AG08395 (cell line): ENCODE measurements around the gene ZCWPW1.
A peak's percentile ranks its signal among the peaks of the same experiment; 100 is the strongest.

ENCODE experiments used
- DNase-seq: peaks from one replicate; pipeline ENCODE4 v3.0.0; 2012; ENCODE audit warnings: mixed read lengths, low spot score

ZCWPW1 gene, protein sequence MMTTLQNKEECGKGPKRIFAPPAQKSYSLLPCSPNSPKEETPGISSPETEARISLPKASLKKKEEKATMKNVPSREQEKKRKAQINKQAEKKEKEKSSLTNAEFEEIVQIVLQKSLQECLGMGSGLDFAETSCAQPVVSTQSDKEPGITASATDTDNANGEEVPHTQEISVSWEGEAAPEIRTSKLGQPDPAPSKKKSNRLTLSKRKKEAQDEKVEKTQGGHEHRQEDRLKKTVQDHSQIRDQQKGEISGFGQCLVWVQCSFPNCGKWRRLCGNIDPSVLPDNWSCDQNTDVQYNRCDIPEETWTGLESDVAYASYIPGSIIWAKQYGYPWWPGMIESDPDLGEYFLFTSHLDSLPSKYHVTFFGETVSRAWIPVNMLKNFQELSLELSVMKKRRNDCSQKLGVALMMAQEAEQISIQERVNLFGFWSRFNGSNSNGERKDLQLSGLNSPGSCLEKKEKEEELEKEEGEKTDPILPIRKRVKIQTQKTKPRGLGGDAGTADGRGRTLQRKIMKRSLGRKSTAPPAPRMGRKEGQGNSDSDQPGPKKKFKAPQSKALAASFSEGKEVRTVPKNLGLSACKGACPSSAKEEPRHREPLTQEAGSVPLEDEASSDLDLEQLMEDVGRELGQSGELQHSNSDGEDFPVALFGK

DNA sequence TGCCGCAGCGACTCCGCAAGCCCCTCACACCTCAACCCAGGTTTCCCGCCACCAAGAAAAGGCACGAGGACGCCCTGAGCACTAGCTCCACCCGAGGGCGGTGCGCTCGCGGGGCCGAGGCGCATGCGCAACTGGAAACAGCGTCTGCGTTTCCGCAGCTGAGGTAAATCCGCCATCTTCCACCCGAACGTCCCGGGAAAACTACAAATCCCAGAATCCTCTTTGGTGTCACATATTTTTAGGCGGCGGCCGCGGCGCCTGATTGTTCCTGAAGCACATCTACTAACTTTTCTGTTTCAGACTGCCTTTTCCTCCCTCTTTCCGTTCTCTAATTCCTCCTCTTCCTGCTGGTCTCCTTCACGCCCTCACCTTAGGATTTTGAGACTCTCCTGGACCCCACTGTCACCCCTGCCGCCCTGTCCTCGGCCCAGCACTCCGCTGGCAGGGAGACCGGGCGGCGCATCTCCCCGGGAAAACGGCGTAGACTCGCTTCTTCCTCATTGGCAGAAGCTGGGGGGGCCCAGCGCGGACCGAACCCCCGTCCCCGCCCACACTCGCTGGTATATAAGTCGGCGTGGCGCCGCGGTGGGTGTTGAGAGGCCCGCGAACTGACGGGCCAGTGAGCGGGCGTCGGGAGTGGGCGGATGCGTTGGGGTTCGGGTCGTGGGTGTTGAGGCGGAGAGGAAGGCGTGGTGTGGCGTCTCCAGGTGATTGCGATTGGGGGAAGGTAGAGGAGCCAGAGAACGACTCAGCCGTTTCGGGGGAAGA is at the start of gene ZCWPW1:
ZCWPW1 (minus strand) TSS at position 505 of the 768 bp plus-strand sequence. CDS start 8,054 bp downstream, outside the sequence.
- peak; percentile 93 for DNase-seq

DNA sequence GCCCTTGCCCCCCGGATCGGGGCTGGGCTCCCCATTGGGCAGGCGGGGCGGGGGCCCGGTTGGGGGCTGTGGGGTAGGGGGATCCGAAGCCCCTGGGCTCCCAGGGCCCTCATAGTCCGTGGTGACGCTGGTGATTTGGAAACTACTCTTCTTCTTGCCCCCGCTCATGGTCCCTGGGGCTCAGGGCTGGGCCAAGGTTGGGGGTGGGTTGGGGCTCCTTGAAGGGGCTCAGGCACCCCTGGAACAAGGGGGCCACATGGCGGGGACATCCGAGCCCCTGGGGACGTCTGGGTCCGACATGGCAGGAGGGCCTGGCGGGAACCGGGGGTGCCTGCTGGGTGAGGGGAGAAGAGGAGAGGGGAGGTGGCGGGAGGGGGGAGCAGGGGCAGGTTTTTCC is 49.4 kb upstream of the ZCWPW1 start:
- no peak for DNase-seq

DNA sequence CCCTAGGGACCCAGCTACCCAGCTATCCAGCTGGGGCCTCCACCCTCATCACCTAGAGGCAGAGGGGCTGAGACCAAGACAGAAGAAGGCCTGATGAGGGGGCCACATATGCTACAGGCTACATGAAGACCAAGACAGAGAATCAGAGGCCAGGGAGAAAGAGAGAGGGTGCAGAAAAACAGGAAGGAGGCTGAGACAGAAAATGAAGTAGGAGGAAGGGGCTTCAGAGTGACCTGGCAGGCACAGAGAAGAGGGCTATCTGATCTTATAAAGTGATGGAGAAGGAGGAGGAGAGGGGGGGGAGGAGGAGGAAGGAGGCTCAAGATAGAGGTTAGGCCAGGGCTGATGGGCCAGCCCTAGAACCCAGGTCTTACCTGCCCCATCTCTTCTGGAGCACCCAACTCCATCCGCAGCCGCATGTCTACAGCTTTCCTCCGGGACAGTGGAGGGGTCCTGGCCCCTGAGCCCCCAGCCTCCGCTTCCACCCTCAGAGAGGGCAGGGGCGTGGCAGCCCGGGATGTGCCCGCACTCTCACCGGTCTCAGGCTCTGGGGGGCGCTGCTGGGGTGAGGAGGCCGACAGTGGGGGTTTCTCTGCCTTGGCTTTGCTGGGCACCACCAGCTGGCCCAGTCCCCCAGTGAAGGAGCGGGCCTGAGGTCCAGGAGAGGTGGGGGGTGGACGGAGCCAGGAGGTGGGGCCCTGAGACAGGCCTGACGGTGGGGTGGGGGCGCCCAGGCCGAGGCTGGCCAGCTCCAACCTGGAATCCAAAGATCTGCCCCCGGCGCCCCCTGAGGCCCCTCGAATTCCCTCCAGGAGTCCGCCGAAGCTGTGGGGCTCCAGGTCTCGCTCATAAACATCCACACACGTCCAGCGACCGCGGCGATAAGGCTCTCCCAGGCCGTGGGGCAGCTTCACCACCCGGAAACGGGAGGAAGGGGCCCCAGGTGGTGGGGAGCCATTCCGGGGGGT is 48.7 kb upstream of the ZCWPW1 start:
- no peak for DNase-seq

DNA sequence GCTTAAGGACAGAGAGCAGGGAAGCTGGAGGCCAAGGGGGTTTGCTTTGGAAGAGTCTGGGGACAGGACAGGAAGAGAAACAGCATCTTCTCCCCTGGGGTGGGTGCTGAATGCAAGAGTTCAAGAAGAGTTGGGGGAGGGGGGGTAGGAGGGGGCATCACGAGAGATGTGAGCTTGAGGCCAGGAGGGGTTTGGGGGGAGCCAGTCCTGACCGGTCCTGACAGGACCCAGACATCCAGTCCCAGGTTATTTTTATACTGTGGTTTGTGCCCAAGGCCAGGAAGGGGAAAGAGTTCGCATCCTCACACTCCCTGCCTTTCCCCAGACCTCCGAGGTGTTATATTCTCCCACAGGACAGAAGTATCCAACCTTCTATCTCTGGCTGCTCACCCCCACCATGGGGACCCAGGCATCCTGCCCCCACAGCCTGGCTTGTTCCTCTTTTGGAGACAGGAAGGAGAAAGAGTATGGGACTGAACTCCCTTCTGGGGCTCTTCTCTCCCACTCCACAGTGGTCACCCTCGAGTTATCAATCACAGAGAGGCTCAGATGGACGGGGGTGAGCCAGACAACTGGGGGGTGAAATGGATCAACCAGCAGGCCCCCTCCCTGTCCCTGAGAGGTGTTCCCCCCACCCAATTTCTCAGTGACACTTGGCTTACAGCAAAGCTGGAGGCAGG is 47.7 kb upstream of the ZCWPW1 start:
- DNase-seq: no peak

DNA sequence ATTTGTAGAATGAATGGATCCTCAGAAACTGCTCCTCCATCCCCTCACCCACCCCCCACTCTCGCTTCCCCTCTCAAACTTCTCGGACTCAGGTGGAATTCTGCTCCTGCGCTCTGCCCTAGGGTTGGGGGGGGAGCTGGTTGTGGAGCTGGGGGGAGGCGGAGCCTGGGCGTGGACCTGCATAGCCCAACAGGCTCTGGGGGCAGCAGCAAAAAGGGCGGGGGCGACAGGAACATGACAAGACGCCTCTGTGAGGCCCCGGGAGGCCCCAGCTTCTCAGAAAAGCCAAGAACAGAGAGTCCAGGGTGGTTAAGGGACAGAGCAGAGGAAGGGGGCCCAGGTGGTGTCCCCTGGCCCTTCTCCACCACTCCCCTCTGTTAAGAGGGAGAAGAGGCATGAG is 47.0 kb upstream of the ZCWPW1 start:
- no peak for DNase-seq

DNA sequence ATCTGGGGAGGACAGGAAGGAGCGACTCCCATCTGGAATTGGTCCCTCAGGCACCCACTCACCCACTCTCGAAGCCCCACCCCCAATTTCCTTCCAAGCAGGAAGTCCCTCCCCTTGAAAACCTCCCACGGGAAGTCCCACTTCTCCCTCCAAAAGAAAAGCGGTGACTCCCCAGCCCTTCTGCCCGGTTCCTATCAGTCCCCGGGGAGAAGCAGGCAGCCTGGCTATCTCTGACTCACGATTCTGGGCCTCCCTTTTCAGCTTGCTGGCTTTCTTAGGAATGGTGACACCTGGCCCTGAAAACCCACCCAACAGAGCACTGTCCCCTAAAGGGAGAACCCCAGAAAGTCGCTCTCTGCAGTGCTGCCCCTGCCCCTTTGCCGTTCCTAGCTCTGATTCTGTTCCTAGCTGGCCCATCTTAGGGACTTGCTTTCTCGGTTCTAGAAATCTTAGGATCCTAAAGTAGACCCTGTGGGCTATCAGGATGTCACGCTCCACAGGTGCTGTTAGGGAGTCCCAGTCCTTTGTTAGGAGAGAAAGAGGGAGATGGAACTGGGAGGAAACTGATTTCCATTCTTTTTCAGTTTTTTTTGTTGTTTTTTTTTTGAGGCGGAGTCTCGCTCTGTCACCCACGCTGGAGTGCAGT is 44.5 kb upstream of the ZCWPW1 start:
- peak; percentile 40 for DNase-seq

DNA sequence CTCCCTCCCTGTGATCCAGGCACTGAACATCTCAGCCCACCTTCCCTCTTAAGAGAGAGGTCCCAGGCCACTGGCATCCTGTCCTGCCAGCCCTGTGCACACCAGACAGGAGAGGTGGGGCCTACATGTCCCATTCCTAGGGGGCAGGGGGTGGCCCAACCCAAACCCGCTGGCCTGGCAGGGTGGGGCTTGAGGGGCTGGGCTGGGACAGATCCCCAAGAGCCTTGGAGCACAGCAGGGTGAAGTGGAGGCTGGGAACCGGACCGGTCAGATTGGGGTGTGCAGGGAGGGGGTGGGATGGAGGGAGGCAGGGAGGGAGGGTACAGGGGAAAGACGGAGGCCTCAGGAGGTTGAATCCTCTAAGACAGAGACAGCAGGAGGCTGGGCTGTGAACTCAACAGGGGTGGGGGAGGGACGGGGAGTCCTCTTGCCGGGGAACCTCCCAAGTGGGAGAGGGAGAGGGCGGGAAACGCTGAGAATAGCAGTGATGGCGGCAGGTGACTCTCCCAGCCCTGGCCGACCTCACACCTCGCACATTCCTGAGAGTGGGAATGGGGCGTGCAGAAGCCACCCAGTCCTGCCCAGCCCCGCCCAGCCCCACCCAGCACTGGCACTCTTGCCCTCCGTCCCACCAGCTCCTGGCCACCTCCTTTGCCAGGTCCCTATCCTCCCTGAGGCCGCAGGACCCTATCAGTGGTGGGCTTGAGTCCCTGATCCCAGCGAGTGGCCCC is 43.8 kb upstream of the ZCWPW1 start:
- no peak for DNase-seq

DNA sequence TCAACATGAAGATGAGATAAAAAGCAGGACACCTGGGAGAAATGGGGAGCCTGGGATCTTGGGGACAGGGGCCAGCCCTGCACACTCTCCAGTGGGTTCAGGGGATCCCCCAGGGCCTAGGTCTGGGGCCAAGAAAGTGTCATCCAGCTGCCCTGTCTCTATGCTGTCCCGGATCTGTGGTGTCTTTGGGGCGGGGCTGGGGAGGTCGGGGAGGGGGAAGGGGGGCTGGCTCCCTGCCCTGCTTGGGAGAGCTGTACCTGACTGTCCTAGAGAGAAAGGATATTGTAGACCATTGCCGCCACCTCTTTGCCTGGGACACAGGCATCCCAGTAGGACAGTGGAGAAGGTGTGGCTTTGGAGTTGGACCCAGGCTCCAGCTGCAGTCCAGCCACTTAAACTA is 42.5 kb upstream of the ZCWPW1 start:
- DNase-seq: no peak

DNA sequence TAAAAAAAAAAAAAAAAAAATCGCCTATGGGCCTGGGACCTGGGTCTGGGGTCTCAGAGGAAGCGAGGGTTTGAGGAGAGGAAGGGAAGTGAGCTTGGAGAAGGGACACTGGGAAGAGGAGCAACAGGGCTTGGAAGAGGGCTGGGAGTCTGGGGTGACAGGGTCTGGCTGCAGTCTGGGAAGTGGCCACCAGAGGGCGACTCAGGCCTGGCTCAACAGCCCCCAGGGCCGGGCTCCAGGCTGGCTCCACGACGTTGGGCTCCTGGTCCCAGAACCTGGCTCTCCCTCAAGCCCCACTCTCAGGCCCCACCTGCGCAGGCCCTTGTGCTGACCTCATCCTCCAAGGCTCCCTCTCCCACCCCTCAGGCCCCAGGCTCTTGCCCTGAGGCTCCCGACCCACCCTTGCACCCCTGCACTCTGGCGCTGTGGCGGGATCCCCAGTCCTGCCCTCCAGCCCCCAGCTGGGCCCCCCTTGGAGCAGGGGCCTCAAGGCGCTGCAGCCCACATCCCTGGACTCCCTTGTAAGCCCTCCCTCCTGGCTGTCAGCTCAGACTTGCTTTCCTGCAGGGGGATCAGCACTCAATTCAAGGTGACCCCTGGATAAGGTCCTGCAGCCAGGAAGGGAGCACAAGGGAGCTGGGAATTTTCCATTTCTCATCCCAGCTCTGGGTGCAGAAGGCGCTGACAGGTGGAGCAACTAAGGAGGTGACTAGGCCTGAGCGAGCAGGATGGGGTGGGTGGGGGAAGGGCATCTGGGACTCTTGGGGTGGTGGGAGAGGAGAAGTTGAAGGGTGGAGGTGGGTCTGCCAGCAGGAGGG is 40.9 kb upstream of the ZCWPW1 start:
- DNase-seq: peak; percentile 91

DNA sequence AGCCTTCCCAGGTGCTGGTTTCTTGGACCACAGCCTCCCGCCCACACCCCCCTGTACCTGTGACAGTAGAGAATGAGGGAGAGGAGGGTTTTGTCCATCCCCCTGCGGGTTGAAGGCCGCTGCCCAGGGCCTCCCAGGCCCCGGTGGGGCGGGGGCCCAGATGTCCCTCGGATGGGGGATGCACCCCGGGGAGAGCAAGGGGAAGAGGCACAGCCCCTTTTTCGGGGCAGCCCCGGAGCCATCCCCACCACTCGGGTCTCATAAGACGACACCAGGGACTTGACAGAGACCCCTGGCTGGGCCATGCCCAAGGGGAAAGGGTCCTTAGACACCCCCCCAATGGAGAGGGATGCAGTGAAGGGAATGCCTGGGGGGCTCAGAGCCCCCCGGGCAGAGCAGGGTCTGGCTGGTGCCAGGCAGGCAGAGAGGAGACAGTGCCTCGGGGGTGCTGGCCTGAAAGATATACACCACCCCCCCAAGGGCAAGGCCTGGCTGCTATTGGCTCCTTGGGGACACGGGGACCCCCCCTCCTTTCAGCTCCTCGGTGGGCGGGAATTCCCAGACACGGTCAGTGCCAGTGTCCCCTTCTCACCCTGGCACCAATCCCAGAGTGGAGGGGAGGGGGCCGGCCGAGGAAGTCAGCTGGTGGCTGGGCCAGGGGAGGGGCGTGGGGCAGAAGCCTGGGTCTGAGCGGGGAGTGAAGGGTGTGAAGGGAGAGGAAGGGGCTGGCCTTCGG is 39.3 kb upstream of the ZCWPW1 start:
- no peak for DNase-seq

DNA sequence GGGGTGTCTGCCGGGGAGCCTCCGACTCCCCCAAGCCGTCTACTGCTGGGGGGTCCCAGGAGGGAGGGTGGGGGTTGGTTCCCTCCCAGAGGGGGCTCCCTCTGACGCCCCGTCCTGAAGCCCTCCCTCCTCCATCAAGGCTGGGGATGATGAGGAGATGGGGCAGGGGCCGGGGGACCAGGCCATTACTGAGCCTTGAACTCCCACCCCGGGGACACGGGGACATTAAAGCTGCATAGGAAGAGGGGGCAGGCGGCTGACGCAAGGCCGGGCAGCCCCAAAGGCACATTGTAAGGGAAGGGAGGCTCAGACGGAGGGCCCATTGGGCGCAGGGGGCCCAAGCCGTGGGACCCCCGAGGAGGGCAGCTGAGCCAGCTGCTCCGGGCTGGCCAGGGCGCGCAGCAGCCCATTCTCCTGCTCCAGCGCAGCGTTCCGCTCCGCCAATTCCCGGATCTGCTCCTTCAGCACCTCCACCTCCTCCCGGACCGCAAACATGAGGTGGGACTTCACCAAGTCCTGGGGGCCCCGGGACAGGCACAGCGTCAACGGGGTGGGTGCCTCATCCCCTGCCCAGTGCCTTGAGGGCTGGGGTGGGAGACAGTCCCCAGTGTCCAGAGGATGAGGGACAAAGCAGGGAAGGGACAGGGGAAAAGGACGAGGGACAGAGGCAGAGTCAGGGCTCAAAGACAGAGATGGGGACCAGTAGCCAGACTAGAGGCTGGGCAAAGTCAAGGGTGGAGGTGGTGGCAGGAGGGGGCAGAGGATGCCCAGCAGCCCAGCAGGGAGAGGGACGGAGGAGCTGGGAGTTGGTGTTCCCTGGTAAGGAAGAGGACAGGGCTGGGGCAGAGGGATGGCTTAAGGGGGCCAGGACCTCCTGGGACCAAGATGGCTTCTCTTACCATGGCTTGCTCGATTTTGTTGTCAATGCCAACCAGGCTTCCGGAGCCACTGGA is 38.4 kb upstream of the ZCWPW1 start:
- DNase-seq: no peak

DNA sequence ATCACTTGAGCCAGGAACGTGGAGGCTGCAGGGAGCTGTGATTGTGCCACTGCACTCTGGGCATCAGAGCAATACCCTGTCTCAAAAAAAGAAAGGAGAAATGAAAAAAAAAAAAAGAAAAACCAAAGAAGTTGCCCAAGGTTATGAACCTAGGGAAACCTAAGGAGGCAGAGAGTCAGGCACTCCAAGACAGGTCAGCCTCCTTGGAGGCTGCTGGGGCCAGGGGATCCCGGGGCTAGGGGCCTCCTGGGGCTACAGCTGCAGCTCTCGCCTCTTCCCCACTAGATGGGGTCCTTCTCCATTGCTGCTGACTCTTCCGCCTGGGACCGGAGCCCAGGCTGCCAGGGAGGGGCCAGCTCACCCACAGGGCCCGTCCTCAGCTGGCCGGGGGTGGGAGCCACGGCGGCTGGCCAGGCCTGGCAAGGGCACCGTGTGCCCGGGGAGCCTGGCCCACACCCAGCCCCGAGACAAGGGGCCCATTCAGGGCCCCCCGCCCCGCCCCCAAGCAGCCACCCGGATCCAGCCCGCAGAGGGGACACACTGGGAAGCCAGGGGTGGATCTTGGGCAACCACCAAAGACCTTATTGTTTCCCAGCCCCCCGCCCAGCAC is 37.3 kb upstream of the ZCWPW1 start:
- DNase-seq: peak; percentile 91

DNA sequence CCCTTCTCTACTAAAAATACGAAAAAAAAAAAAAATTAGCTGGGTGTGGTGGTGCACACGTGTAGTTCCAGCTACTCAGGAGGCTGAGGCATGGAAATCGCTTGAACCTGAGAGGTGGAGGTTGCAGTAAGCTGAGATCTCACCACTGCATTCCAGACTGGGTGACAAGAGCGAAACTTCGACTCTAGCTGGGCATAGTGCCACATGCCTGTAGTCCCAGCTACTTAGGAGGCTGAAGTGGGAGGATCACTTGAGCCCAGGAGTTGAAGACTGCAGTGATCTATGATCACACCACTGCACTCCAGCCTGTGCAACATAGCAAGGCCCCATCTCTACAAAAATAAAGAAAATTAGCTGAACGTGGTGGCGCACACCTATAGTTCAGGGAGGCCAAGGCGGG is 36.8 kb upstream of the ZCWPW1 start:
- no peak for DNase-seq

DNA sequence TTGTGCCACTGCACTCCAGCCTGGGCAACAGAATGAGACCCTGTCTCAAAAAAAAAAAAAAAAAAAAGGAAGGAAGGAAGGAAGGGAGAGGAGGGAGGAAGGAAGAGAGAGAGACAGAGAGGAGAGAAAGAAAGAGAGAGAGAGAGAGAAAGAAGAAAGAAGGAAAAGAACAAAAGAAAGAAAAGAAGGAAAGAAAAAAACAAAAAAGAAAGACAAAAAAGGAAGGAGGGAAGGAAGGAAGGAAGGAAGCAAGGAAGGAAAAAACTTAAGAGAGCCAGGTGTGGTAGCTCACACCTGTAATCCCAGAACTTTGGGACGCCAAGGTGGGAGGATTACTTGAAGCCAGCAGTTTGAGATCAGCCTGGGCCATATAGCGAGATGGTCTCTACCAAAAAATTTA is 36.3 kb upstream of the ZCWPW1 start:
- DNase-seq: no peak

DNA sequence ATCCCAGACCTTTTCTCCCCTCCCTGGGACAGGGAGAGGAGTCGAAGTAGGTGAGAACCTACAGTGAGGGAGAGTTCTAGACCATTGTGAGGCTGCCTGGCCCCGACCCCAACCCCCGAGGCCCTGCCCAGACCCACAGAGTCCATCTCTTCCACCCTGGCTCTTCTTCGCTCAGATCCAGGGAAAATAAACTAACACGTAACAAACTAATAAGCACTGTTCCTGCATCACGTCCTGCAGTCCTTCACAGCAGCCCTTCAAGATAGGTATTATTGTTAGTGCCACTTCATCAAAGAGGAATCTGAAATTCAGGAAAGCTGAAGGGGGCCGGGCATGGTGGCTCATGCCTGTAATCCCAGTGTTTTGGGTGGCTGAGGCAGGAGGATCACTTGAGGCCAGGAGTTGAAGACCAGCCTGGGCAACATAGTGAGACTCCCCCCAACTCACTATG is 35.7 kb upstream of the ZCWPW1 start, which contains the start of gene SPACDR:
SPACDR (minus strand) TSS at position 51 of the 451 bp plus-strand sequence. CDS start 235 bp downstream, outside the sequence.
- DNase-seq: no peak

DNA sequence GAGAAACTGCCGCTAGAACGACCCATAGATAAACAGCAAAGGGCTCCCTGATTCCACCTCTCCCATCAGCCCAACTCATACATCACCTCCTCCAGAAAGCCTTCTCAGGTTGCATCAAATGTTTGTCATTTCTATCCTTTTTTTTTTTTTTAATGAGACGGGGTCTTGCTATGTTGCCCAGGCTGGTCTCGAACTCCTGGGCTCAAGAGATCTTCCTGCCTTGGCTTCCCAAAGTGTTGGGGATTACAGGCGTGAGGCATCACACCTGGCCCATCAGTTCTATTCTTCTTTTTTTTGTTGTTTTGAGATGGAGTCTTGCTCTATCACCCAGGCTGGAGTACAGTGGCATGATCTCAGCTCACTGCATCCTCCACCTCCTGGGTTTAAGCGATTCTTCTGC is 28.5 kb upstream of the ZCWPW1 start:
- DNase-seq: no peak
